HL-60 (cell line): ENCODE data around the gene LITAFD.

Experiments
- CTCF ChIP-seq: IDR thresholded peaks from one replicate; pipeline ENCODE4 v1.5.1; 2011; ENCODE audit warnings: low read length, control low read depth, inconsistent platforms; ENCODE audit not compliant: insufficient read depth
- POLR2AphosphoS5 ChIP-seq: IDR thresholded peaks from 2 replicates; pipeline ENCODE4 v1.6.1; 2012; ENCODE audit warnings: low read depth
- REST ChIP-seq: IDR thresholded peaks from 2 replicates; pipeline ENCODE4 v1.6.1; 2012; ENCODE audit warnings: low read depth; ENCODE audit not compliant: insufficient replicate concordance

GRCh38 chr16:8872967-8873865 lies 8.9 kb upstream of the LITAFD start:
- TF ChIP-seq CTCF: no peak
- no peak for TF ChIP-seq POLR2AphosphoS5
- no peak for TF ChIP-seq REST
